ENCODE data around the gene AMT. TPM values are rescaled to one million over a fixed set of nuclear protein-coding genes. Genes with fewer than 3 reads are reported as not detected.

The AMT gene
- total and polyA plus RNA-seq, 2 experiments from 2014 or later: 32.8 to 35.6 TPM

- Histone ChIP-seq H3K4me2 (peak overlapping the region; percentile 89), H4K20me1 (replicated peaks; ENCODE audit: insufficient read depth) (peaks cover 55% of the 10 kb centered on the region), H3K79me2 (replicated peaks; ENCODE audit: insufficient read depth) (peaks cover 61% of the 10 kb centered on the region), H3K4me1 (ENCODE audit: insufficient read depth) (peaks cover 12% of the 10 kb centered on the region), H3K9me2 (ENCODE audit: insufficient read depth) (no peaks in the 10 kb centered on the region), H2AFZ (no peak overlapping the region), H3K27ac (ENCODE audit: low read depth) (peak overlapping the region; percentile 10), H3F3A (replicated peaks; ENCODE audit: low read depth) (peaks cover 10% of the 10 kb centered on the region), H3K36me3 (ENCODE audit: insufficient read depth) (no peaks in the 10 kb centered on the region), H3K27me3 (ENCODE audit: insufficient read depth) (no peaks in the 10 kb centered on the region), H3K4me3 (peak overlapping the region; percentile 84)
- no peak for DNase-seq (ENCODE audit: low spot score)
- ATAC-seq: no peak
- Mint-ChIP-seq H3K27me3 (ENCODE audit: insufficient read depth, low read depth, poor library complexity) (peaks cover 6% of the 10 kb centered on the region), H3K9me3 (no peaks in the 10 kb centered on the region), H3K27ac (no peak overlapping the region), H3K36me3 (ENCODE audit: low read depth) (peaks cover 17% of the 10 kb centered on the region), H3K4me3 (peak overlapping the region; percentile 94), H3K4me1 (peaks cover 22% of the 10 kb centered on the region)
- TF ChIP-seq POLR2AphosphoS5 (IDR thresholded peaks at IDR 0.05; ENCODE audit: low read depth) (no peak), EZH2 (IDR thresholded peaks at IDR 0.05; ENCODE audit: low read depth, unreplicated experiment) (no peak), JUNB (IDR thresholded peaks at IDR 0.05; ENCODE audit: unreplicated experiment) (no peak), ZNF462 (CRISPR knock-in tag; IDR thresholded peaks at IDR 0.05) (no peak), ZNF331 (CRISPR knock-in tag; IDR thresholded peaks at IDR 0.05; ENCODE audit: low read depth) (no peak), STAT1 (IDR thresholded peaks at IDR 0.05; ENCODE audit: unreplicated experiment) (no peak), CTCF (conservative IDR thresholded peaks at IDR 0.05; ENCODE audit: low read depth in 2 of 2) (no peak), REST (IDR thresholded peaks at IDR 0.05; ENCODE audit: unreplicated experiment) (no peak), ETS1 (IDR thresholded peaks at IDR 0.05) (no peak), ZNF114 (CRISPR knock-in tag; IDR thresholded peaks at IDR 0.05) (no peak), NANOG (IDR thresholded peaks at IDR 0.05; ENCODE audit: borderline replicate concordance) (no peak), CREB1 (CRISPR knock-in tag; IDR thresholded peaks at IDR 0.05; ENCODE audit: low read depth) (no peak), EZH2phosphoT487 (IDR thresholded peaks at IDR 0.05; ENCODE audit: unreplicated experiment) (no peak)
Observed at GRCh38 chr3:49410066-49410845, 12.0 kb downstream of the AMT start.

Measured in GM23338 (cell line).